GM23338 (cell line): ENCODE data around the gene TRIM32. TPM values are rescaled to one million over a fixed set of nuclear protein-coding genes. Genes with fewer than 3 reads are reported as not detected.

Experiments
- ATAC-seq: fragments of 200-7000 bp; cut with Tn5 transposase; 3 replicates; pipeline ENCODE4 v1.9.1; 2020
- DNase-seq: peaks from one replicate; pipeline ENCODE4 v3.0.0-alpha.2; 2015; ENCODE audit warnings: low spot score
- H2AFZ ChIP-seq: fragments of 200-600 bp; sonication (generic); 2 replicates; pipeline ENCODE4 v1.8.0; 2016; ENCODE audit warnings: antibody characterized with exemption, mild to moderate bottlenecking, moderate library complexity
- H3F3A ChIP-seq: fragments of 200-600 bp; sonication (generic); replicated peaks from 2 replicates; pipeline ENCODE4 v1.8.0; 2017; ENCODE audit warnings: antibody characterized with exemption, mixed run types, low read depth
- H3K27ac ChIP-seq: fragments of 200-600 bp; sonication (generic); 2 replicates; pipeline ENCODE4 v1.6.1; 2016; ENCODE audit warnings: low read depth
- H3K27me3 ChIP-seq: fragments of 200-600 bp; sonication (generic); 2 replicates; pipeline ENCODE4 v1.8.0; 2016; ENCODE audit warnings: mild to moderate bottlenecking, mixed run types, moderate library complexity; ENCODE audit not compliant: insufficient read depth
- H3K36me3 ChIP-seq: fragments of 200-600 bp; sonication (generic); 2 replicates; pipeline ENCODE4 v1.8.0; 2016; ENCODE audit warnings: mild to moderate bottlenecking; ENCODE audit not compliant: insufficient read depth
- H3K4me1 ChIP-seq: fragments of 200-600 bp; sonication (generic); 2 replicates; pipeline ENCODE4 v1.8.0; 2016; ENCODE audit warnings: mild to moderate bottlenecking, moderate library complexity; ENCODE audit not compliant: insufficient read depth
- H3K4me2 ChIP-seq: fragments of 200-600 bp; sonication (generic); 2 replicates; pipeline ENCODE4 v1.7.1; 2017; ENCODE audit warnings: mixed run types
- H3K4me3 ChIP-seq: fragments of 200-600 bp; sonication (generic); 2 replicates; pipeline ENCODE4 v1.6.1; 2016; ENCODE audit warnings: mixed run types
- H3K79me2 ChIP-seq: fragments of 200-600 bp; sonication (generic); replicated peaks from 2 replicates; pipeline ENCODE4 v1.8.0; 2017; ENCODE audit warnings: mild to moderate bottlenecking; ENCODE audit not compliant: insufficient read depth
- H3K9me2 ChIP-seq: fragments of 200-600 bp; sonication (generic); 2 replicates; pipeline ENCODE4 v1.8.0; 2017; ENCODE audit not compliant: insufficient read depth
- H4K20me1 ChIP-seq: fragments of 200-600 bp; sonication (generic); replicated peaks from 2 replicates; pipeline ENCODE4 v1.8.0; 2017; ENCODE audit warnings: mild to moderate bottlenecking; ENCODE audit not compliant: insufficient read depth
- H3K27ac Mint-ChIP-seq: 2 replicates; pipeline ENCODE4 v1.8.0; 2020; ENCODE audit warnings: inconsistent platforms, mild to moderate bottlenecking, moderate library complexity, mixed read lengths
- H3K27me3 Mint-ChIP-seq: 3 replicates; pipeline ENCODE4 v1.8.0; 2022; ENCODE audit warnings: low read depth, mild to moderate bottlenecking, moderate library complexity, mixed read lengths, inconsistent platforms; ENCODE audit not compliant: insufficient read depth, poor library complexity
- H3K36me3 Mint-ChIP-seq: 3 replicates; pipeline ENCODE4 v1.8.0; 2021; ENCODE audit warnings: low read depth, mild to moderate bottlenecking, inconsistent platforms, moderate library complexity, mixed read lengths
- H3K4me1 Mint-ChIP-seq: 3 replicates; pipeline ENCODE4 v1.8.0; 2020; ENCODE audit warnings: mild to moderate bottlenecking, inconsistent platforms, mixed read lengths
- H3K4me3 Mint-ChIP-seq: 3 replicates; pipeline ENCODE4 v1.8.0; 2021; ENCODE audit warnings: moderate library complexity, mild to moderate bottlenecking, inconsistent platforms, mixed read lengths
- H3K9me3 Mint-ChIP-seq: 3 replicates; pipeline ENCODE4 v1.8.0; 2020; ENCODE audit warnings: moderate library complexity, mild to moderate bottlenecking, inconsistent platforms, mixed read lengths
- CREB1 ChIP-seq: fragments of 250-450 bp; sonication (Bioruptor Pico); IDR thresholded peaks from 2 replicates; pipeline ENCODE4 v1.5.0; 2020; ENCODE audit warnings: low read depth, mild to moderate bottlenecking, moderate library complexity
- CTCF ChIP-seq, 2 experiments: fragments of 200-600 bp in 1 of 2; sonication (generic) in 1 of 2; conservative IDR thresholded peaks; 2 replicates each; pipeline versions ENCODE4 v1.5.1 to v1.6.1; 2016 to 2017; ENCODE audit warnings: antibody characterized with exemption in 2 of 2, low read depth in 2 of 2, mild to moderate bottlenecking in 2 of 2, moderate library complexity in 1 of 2
- EZH2phosphoT487 ChIP-seq: fragments of 200-600 bp; sonication (generic); IDR thresholded peaks from one replicate; pipeline ENCODE4 v1.8.1; 2018; ENCODE audit warnings: antibody characterized with exemption; ENCODE audit not compliant: unreplicated experiment
- JUNB ChIP-seq: IDR thresholded peaks from one replicate; pipeline ENCODE4 v1.6.1; 2016; ENCODE audit warnings: antibody characterized with exemption; ENCODE audit not compliant: unreplicated experiment
- NANOG ChIP-seq: IDR thresholded peaks from 2 replicates; pipeline ENCODE4 v1.6.1; 2016; ENCODE audit warnings: antibody characterized with exemption, borderline replicate concordance
- POLR2AphosphoS5 ChIP-seq: IDR thresholded peaks from 2 replicates; pipeline ENCODE4 v1.6.1; 2016; ENCODE audit warnings: antibody characterized with exemption, low read depth
- REST ChIP-seq: IDR thresholded peaks from one replicate; pipeline ENCODE4 v1.6.1; 2018; ENCODE audit warnings: antibody characterized with exemption; ENCODE audit not compliant: unreplicated experiment
- STAT1 ChIP-seq: IDR thresholded peaks from one replicate; pipeline ENCODE4 v1.6.1; 2016; ENCODE audit warnings: antibody characterized with exemption; ENCODE audit not compliant: unreplicated experiment
- ZNF331 ChIP-seq: fragments of 250-450 bp; sonication (Bioruptor Pico); IDR thresholded peaks from 2 replicates; pipeline ENCODE4 v1.5.0; 2020; ENCODE audit warnings: low read depth, mild to moderate bottlenecking, moderate library complexity
- polyA plus RNA-seq: library from polyadenylated mRNA; unstranded; fragments of >200 nt; fragmentation: Nextera tagmentation; extraction: Ambion mirVana; gene quantifications from 2 replicates; pipeline ENCODE4 v1.2.1, GENCODE V29; 2016
- total RNA-seq: library from RNA; depleted of rRNA; stranded (reverse); fragments of >200 nt; shearing (Covaris generic); gene quantifications from 2 replicates; pipeline ENCODE4 v1.2.3, GENCODE V29; 2014
- TF ChIP-seq, protein P1 (sequence below): IDR thresholded peaks from 2 replicates; pipeline ENCODE4 v1.6.1; 2016; ENCODE audit warnings: antibody characterized with exemption

TRIM32 gene
- total and polyA plus RNA-seq, 2 experiments from 2014 or later: 6.7 to 16.3 TPM

- Histone ChIP-seq H3K36me3 (peaks cover 10% of the 10 kb centered on the region; the same call in 1 of the 2 replicates), H4K20me1 (peaks cover 31% of the 10 kb centered on the region; the same call in 1 of the 2 replicates), H3K4me3 (no peak overlapping the region), H3K9me2 (0 out of 2 replicates have a peak, but pooled peaks cover 4% of the 10 kb centered on the region), H3F3A (no peaks in the 10 kb centered on the region), H3K27ac (no peak overlapping the region), H3K27me3 (no peaks in the 10 kb centered on the region), H3K79me2 (peaks cover 50% of the 10 kb centered on the region), H3K4me2 (no peak overlapping the region), H2AFZ (no peak overlapping the region), H3K4me1 (0 out of 2 replicates have a peak, but pooled peaks cover 7% of the 10 kb centered on the region)
- Mint-ChIP-seq H3K4me1 (no peaks in the 10 kb centered on the region), H3K9me3 (no peaks in the 10 kb centered on the region; the same call in 2 of the 3 replicates), H3K27me3 (no peaks in the 10 kb centered on the region), H3K36me3 (peaks cover 28% of the 10 kb centered on the region), H3K27ac (no peak overlapping the region), H3K4me3 (no peak overlapping the region)
- ATAC-seq (no peak), DNase-seq (no peak)
- no peak for TF ChIP-seq CREB1 (CRISPR knock-in tag)
- no peak for TF ChIP-seq POLR2AphosphoS5
These were observed 8.3 kb downstream of the TRIM32 start for GRCh38 chr9:116695438-116695837.

- Mint-ChIP-seq H3K4me3 (no peak overlapping the region), H3K9me3 (no peaks in the 10 kb centered on the region; the same call in 2 of the 3 replicates), H3K4me1 (no peaks in the 10 kb centered on the region), H3K36me3 (peaks cover 28% of the 10 kb centered on the region), H3K27me3 (peaks cover 1% of the 10 kb centered on the region), H3K27ac (no peak overlapping the region)
- no peaks in the 10 kb centered on the region for H3K4me1 ChIP-seq
- peaks cover 10% of the 10 kb centered on the region; the same call in 1 of the 2 replicates for H3K36me3 ChIP-seq
- peaks cover 32% of the 10 kb centered on the region for H3K79me2 ChIP-seq
- H3F3A ChIP-seq: no peaks in the 10 kb centered on the region
- H3K4me3 ChIP-seq: no peak overlapping the region
- DNase-seq (no peak), ATAC-seq (no peak)
- peaks cover 22% of the 10 kb centered on the region; the same call in 1 of the 2 replicates for H4K20me1 ChIP-seq
- no peak overlapping the region for H3K4me2 ChIP-seq
- no peak overlapping the region for H3K27ac ChIP-seq
- 0 out of 2 replicates have a peak, but pooled peaks cover 4% of the 10 kb centered on the region for H3K9me2 ChIP-seq
- H2AFZ ChIP-seq: no peak overlapping the region
- H3K27me3 ChIP-seq: no peaks in the 10 kb centered on the region
- TF ChIP-seq REST (no peak), CTCF (conservative IDR thresholded peaks at IDR 0.05; ENCODE audit: low read depth in 2 of 2) (no peak), JUNB (no peak), POLR2AphosphoS5 (no peak), NANOG (no peak), STAT1 (no peak), EZH2phosphoT487 (no peak), ZNF331 (CRISPR knock-in tag) (no peak)
- TF ChIP-seq, protein P1, sequence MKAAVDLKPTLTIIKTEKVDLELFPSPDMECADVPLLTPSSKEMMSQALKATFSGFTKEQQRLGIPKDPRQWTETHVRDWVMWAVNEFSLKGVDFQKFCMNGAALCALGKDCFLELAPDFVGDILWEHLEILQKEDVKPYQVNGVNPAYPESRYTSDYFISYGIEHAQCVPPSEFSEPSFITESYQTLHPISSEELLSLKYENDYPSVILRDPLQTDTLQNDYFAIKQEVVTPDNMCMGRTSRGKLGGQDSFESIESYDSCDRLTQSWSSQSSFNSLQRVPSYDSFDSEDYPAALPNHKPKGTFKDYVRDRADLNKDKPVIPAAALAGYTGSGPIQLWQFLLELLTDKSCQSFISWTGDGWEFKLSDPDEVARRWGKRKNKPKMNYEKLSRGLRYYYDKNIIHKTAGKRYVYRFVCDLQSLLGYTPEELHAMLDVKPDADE: no peak
These were observed 10.3 kb downstream of the TRIM32 start for GRCh38 chr9:116697362-116697761.
